NCI-H1436 treated with DMSO at 0.1 percent for 48 hours (cell line): Measurements from ENCODE around the gene EIF3C.
"Not testable (repeated sequence)": the region's sequence is repeated elsewhere in the genome, so short reads cannot be mapped to it uniquely, and the experiment has no call there.

Source experiments
- DNase-seq: peaks from one replicate; lab custom pipeline; 2025; lab: John Stamatoyannopoulos, UW

EIF3C gene

GRCh38 chr16:28749997-28750465 is 38.8 kb downstream of the EIF3C start:
- not testable (repeated sequence) for DNase-seq

GRCh38 chr16:28750469-28751067 is 39.3 kb downstream of the EIF3C start:
- not testable (repeated sequence) for DNase-seq

- not testable (repeated sequence) for DNase-seq
Observed at GRCh38 chr16:28751487-28751886, 40.2 kb downstream of the EIF3C start, which contains the start of gene NPIPB9. Gene NPIPB9 (plus strand): TSS chr16:28751787.

- not testable (repeated sequence) for DNase-seq
Observed at GRCh38 chr16:28781697-28782096, 70.4 kb downstream of the EIF3C start.

- not testable (repeated sequence) for DNase-seq
Observed at GRCh38 chr16:28782357-28782756, 71.1 kb downstream of the EIF3C start.
